LNCaP clone FGC (cell line): Measurements from ENCODE around the gene HSD17B4.
"Not testable (repeated sequence)": the region's sequence is repeated elsewhere in the genome, so short reads cannot be mapped to it uniquely, and the experiment has no call there.

Source experiments
- DNase-seq: peaks from one replicate; pipeline ENCODE4 v3.0.0-alpha.2; 2011; ENCODE audit warnings: low read depth
- H3K4me3 ChIP-seq: 2 replicates; pipeline ENCODE4 v1.5.1; 2011; ENCODE audit warnings: mild to moderate bottlenecking, low read depth, low read length, control low read depth
- CTCF ChIP-seq: IDR thresholded peaks from 2 replicates; pipeline ENCODE4 v1.5.1; 2012; ENCODE audit warnings: mild to moderate bottlenecking; ENCODE audit not compliant: control insufficient read depth, insufficient read depth; ENCODE audit errors: extremely low read depth

Gene HSD17B4

GRCh38 chr5:119512277-119512676 is 60.0 kb downstream of the HSD17B4 start:
- H3K4me3 ChIP-seq: no peak overlapping the region
- no peak for DNase-seq
- no peak for TF ChIP-seq CTCF

- TF ChIP-seq CTCF: no peak
- no peak overlapping the region for H3K4me3 ChIP-seq
- DNase-seq: no peak
Measured at GRCh38 chr5:119515192-119515591, 62.9 kb downstream of the HSD17B4 start.

- not testable (repeated sequence) for DNase-seq, H3K4me3 ChIP-seq
Measured at GRCh38 chr5:119517115-119517514, 64.8 kb downstream of the HSD17B4 start.

- no peak for TF ChIP-seq CTCF
- no peak overlapping the region for H3K4me3 ChIP-seq
- DNase-seq: no peak
Measured at GRCh38 chr5:119521232-119521631, 68.9 kb downstream of the HSD17B4 start.

- TF ChIP-seq CTCF: no peak
- no peak overlapping the region for H3K4me3 ChIP-seq
- no peak for DNase-seq
Measured at GRCh38 chr5:119522841-119523240, 70.5 kb downstream of the HSD17B4 start.

GRCh38 chr5:119524485-119524884 is 72.2 kb downstream of the HSD17B4 start:
- TF ChIP-seq CTCF: no peak
- no peak for DNase-seq
- H3K4me3 ChIP-seq: no peak overlapping the region

GRCh38 chr5:119527351-119527750 is 75.1 kb downstream of the HSD17B4 start:
- DNase-seq: no peak
- no peak overlapping the region for H3K4me3 ChIP-seq
- TF ChIP-seq CTCF: no peak

GRCh38 chr5:119529811-119530210 is 77.5 kb downstream of the HSD17B4 start:
- no peak for TF ChIP-seq CTCF
- no peak for DNase-seq
- no peak overlapping the region for H3K4me3 ChIP-seq
